SW480 (cell line): ENCODE measurements around the gene ITFG1.
"Not testable (repeated sequence)": the region's sequence is repeated elsewhere in the genome, so short reads cannot be mapped to it uniquely, and the experiment has no call there.

Experiments used
- DNase-seq: peaks from one replicate; pipeline ENCODE4 v3.0.0-alpha.2; 2016; ENCODE audit warnings: low spot score

Gene ITFG1

GRCh38 chr16:47416869-47417268, 44.0 kb downstream of the ITFG1 start:
- no peak for DNase-seq

GRCh38 chr16:47413041-47413440, 47.8 kb downstream of the ITFG1 start:
- no peak for DNase-seq

DNA sequence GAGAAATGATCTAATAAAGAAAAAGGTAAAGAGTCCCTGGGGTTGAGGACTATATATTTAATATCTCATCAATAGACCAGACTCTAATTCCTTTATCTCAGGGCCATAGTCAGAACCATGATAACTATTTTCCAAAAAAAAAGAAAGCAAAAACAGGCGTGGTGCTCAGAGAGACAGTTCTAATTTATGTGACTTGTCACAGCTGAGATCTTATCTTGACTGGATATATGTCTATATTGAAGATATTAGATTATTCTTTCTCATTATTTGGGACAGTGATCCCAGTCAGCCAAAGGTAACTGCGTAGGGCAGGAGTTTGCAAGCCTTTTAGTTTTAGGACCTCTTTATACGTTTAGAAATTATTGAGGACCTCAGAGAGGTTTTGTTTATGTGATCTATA, 52.4 kb downstream of the ITFG1 start:
- no peak for DNase-seq

DNA sequence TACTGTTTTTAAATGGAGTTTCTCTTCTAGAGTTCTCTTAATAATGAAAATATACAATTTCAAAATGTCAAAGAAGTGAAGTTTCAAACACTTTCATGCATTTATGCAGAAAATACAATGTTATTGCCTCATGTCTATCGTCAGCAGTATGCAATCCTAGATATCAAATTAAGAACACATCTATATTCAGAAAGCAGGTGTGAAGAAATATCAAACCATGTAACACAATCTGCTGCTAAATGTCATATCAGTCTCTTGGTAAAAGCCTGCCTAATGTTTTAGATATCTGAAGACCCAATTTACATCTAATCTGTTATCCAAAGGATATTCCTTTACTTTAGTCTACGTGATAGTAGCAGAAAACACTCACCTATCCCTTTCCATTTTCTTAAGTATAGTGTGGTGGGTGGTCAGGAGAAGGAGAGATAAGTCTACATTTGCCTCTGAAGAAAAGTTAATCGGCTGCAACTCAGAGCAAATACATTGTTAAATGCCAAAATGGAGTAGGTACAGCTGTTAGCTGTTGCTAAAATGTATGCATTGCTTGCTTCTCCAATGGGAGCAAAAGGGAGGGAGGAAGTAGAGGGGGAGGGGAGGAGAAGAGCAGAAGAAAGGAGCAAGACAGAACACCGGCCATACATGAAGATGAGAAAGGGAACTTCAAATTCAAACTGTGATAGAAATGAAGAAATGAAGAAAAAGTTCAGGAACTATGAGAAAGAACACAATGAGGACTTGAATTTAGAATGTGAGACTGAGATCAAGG, 64.9 kb downstream of the ITFG1 start:
- DNase-seq, result no peak

DNA sequence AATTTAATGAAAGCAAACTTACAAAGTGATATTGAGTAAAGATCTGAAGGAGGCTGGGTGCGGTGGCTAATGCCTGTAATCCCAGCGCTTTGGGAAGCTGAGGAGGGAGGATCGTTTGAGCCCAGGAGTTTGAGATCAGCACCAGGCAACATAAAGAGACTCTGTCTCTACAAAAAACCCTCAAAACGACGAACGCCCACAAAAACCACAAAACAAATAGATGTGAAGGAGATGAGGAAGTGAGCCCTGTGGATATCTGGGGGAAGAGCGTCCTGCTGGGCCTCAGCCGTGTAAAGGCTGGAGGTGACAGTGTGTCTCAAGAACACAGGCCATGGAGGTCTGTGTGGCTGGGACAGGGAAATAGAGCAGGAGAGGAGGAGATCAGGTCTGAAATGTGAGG, 68.8 kb downstream of the ITFG1 start:
- peak; percentile 74 for DNase-seq

DNA sequence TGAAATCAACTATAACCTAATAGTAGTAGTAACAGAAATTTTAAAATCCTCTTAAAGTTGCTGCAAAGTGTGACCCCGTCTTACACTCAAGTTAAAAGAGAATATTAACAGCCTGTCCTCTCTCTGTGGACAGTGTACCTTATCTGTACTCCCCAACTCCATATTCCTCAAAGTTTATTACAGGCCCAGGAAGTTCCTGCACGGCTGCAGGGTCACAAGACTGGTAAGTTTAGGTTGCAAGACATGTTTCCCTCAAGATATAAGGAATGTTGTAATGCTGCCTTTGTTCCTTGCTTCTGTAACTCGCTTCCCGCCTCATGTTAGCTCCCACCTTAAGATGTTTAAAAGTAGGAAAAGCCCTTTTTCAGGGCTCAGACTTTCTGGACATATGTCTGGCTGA, 72.2 kb downstream of the ITFG1 start:
- no peak for DNase-seq

DNA sequence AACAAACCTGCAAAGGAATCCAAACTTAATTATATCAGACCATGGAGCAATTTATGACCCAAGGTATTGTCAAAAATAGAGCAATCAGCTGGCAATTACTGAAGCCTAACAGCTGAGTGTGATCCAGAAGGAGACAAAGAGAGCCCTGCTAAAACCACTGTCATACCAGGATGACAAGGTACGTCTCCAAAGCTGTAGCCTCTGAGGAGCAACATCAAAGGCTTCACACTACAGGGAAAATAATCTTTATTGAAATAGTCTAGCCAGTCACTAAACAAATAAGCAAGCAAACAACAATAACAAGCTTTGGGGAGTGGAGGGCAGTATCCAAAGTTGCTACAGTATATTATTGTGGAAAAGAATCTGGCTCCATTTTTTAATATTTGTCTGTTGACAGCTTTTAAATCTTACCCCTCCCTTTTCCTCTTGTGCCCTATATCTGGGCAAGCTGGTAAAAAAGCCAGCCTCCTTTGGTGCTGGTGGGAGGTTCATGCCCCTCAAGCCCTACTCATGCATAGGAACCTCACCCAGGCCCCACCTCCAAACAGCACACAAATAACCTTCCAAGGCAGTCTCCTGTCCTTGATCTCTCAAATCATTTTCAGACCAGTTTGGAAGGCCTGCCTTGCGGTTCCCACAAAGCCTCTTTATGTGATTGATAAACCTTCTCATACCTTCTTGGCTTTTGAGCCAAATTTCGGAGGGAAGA, 73.7 kb downstream of the ITFG1 start:
- DNase-seq, result peak; percentile 28

DNA sequence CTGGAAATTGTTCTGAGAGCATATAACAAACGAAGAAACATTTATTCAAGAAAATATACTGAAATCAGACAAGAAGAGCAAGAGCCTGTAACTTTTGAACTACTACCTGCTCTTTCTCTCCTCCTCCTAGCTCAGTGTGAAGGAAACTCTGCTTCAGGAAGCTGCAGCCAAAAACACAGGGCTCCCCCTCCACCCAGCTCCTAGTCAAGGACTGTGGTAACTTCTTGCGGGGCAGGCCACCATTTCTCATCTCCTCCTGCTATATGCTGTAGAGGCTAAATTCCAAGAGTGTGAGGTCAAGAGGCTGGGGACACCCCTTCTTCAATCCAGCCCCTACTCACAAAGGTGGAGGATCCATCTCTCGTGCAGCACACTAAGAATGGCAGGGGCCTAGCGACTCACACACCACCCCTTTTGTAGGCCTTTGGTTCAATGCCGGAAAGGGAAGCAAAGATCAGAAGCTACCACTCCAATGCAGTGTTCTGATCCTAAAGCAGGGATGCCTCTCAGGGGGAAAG, 74.6 kb downstream of the ITFG1 start:
- no peak for DNase-seq

DNA sequence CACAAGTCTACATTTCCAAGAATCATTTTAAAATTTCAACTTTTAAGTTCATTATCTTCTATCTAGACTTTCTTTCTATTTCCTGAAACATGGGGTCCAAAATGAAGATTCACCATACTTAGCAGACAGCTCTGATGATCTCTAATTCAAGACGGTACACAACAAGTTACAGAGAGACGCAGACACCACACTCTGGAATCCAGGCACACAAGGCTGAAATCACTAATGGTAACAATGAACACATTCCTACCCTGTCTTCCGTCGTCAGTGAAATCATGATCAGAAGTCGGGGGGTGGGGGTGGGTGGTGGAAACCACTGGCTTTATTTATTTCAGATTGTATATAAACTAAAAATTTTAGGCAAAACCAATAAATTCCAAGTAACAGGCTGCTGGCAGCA, 78.5 kb downstream of the ITFG1 start:
- DNase-seq, result no peak

DNA sequence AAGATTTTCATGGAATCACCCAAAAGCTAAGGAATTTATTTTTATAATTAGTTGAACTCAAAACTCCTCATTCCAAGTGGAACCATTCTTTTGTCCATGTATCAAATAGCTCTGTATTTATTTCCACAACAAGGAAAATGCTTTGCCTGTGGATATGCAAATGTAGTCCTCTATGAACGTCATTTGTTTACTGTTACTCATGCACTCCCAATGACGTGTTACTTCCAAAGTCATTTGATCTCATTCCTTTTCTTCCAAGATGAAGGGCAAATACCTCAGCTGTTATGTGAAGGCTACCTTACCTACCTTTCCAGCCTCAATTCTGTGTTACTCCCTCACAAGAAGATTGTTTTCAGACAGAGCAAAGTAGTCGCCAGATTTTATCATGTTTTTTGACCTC, 83.7 kb downstream of the ITFG1 start:
- no peak for DNase-seq

DNA sequence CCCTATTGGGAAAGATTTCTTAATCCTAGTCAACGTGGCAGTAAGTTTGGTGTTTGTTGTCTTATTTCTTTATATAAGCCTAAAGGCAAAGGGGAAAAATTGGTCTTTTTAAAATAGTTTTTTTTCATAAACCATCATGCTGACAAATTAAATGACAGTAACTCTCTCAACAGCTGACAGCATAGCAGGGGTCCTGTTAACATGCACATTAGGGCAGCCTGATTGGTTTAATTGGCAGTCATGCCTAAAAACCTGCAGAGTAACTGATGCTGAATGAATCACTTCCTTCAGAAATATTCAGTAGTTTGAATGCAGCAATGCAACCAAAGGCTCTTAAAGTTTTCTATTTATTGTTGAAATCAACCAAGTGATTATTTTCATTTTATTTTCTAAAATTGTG, 85.4 kb downstream of the ITFG1 start:
- DNase-seq, result no peak

DNA sequence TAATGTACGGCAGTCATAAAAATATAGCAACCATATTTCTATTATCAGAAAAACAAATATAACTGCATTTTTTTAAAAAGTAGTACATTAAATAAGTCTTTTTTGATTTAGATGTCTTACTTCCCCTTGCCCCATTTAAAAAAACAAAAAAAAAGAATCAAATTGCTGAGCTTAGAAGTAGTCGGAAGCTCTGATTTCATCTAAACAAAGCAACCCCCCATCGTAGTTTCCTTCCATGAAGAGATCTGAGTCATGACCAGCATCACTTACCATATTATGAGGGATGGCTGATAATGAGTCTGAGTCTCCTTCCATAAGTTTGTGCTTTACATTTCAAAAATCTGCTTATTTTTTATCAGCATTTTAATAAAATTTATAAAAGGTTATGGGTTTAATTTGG, 86.2 kb downstream of the ITFG1 start:
- DNase-seq, result no peak

DNA sequence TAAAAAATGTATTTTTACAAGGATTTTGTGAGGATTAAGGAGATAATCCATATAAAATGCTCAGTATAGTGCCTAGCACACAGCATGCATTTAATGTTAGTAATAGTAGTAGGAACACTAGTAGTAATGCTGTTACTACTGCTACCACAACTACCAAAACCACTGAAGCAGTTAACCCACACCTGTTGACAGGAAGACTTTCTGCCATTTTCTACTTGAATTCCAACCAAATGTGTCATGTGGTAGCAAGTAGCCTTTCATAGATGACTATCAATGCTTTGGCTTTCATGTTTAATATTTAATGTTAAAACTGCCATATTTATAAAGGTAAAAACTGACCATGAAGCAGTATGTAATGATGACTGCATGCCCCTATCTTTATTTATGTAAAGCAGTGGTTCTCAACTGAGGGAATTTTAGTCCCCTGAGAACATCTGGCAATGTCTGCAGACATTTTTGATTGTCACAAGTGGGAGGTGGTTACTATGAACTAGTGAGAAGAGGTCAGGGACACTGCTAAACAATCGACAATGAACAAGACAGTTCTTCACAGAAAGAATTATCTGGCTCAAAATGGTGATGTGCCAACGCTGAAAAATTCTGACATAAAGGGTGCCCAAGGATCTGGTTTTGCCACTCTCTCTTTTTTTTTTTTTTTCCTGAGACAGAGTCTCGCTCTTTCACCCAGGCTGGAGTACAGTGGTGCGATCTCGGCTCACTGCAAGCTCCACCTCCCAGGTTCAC, 89.4 kb downstream of the ITFG1 start:
- DNase-seq, result no peak

GRCh38 chr16:47370536-47370935, 90.3 kb downstream of the ITFG1 start:
- DNase-seq, result no peak

DNA sequence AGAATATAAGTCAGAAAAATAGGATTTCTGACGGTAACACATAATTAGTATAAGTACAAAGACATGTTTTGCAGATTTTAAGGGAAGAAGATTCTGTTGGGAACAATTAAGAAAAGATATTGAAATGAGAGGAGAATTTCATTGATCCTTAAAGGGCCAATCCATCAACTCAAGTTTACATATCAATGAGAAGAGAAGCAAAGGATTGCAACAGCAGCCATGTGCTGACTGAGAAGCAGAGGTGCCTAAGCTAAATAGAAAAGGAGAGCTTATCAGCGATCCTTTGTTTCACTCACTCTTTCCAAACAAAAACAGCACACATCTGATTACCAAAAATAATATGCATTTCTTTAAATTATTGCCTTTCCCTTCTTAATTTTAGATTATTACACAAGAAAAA, 94.6 kb downstream of the ITFG1 start:
- DNase-seq, result no peak

DNA sequence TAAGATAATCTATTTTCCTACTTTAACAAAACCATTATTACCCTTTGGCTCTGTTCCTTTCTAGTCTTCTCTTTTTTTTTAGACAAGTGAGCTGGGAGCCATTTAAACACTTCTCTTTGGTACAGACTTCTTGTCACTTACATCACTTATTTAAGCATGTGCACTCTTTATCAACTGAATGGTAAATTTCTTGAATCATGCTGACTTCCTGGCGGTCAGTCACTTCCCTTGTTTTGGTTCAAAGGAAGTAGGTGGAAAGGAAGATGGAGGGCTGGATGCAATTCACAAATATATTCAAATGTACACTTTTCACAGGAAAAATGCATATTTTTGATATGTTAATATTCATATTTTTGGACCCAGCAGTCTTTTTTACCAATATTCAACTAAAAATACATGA, 97.1 kb downstream of the ITFG1 start:
- DNase-seq, result no peak

- DNase-seq, result no peak
Measured at GRCh38 chr16:47359478-47359877, 101.4 kb downstream of the ITFG1 start.

- peak; percentile 2 for DNase-seq
Measured at GRCh38 chr16:47358816-47359215, 102.0 kb downstream of the ITFG1 start.

GRCh38 chr16:47349029-47349428, 111.8 kb downstream of the ITFG1 start:
- DNase-seq, result not testable (repeated sequence)

- DNase-seq, result not testable (repeated sequence)
Measured at GRCh38 chr16:47347021-47347696, 113.7 kb downstream of the ITFG1 start.

DNA sequence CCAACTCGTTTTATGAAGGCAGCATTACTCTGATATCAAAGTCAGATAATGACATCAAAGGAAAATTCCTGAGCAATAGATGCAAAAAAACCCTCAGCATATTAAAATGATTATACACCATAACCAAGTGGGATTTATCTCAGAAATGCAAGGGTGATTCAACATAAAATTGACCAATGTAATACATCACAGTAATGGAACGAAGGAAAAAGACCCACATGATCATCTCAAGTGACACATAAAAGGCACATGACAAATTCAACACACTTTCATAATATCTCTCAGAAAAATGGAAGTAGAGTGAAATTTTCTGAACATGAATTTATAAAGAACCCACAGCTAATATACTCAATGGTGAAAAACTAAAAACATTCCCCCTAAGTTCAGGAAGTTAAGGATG, 118.8 kb downstream of the ITFG1 start:
- no peak for DNase-seq

GRCh38 chr16:47330562-47330961, 130.3 kb downstream of the ITFG1 start:
- DNase-seq, result not testable (repeated sequence)
